Measurements from ENCODE around the gene MREG.

MREG gene

DNA sequence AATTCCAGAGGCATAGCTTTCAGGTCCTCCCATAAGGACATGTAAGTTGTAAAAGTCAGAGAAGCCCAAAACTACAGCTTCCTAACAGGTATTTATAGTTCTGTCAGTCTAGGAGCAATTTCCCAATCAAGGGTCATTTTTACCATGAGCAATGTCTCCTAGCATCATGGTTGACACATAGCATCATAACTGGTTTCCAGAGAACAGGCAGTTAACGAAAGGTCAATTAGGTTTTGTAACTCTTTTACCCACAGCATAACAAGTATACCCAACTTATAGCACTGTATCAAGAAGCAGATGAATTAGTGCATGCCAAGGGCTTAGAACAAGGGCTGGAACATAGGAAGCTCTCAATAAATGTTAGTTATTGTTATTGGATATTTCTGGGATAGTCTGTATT, 110.1 kb downstream of the MREG start:
- DNase-seq (ENCODE audit: low read depth): no peak
- TF ChIP-seq, protein P1, sequence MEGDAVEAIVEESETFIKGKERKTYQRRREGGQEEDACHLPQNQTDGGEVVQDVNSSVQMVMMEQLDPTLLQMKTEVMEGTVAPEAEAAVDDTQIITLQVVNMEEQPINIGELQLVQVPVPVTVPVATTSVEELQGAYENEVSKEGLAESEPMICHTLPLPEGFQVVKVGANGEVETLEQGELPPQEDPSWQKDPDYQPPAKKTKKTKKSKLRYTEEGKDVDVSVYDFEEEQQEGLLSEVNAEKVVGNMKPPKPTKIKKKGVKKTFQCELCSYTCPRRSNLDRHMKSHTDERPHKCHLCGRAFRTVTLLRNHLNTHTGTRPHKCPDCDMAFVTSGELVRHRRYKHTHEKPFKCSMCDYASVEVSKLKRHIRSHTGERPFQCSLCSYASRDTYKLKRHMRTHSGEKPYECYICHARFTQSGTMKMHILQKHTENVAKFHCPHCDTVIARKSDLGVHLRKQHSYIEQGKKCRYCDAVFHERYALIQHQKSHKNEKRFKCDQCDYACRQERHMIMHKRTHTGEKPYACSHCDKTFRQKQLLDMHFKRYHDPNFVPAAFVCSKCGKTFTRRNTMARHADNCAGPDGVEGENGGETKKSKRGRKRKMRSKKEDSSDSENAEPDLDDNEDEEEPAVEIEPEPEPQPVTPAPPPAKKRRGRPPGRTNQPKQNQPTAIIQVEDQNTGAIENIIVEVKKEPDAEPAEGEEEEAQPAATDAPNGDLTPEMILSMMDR (conservative IDR thresholded peaks at IDR 0.05; ENCODE audit: low read length): no peak

DNA sequence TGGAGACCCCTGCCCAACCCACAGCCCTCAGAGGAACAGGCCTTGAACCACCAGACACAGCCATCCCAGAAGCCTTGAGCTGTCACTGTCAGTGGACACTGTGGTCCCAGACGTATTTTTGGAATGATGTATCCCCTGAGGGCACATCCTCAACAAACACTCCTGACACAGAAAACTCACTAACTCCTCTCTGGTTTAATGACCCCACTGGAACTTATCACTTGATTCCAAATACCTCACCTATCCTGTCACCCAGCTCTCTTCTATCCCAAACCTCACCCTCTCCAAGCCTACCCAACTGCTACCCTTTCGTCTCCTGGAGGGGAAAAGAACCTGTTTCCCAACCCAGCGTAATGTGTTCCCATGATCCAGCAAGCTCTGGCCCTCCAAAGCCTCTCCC, 111.6 kb downstream of the MREG start:
- TF ChIP-seq, protein P1 (conservative IDR thresholded peaks at IDR 0.05; ENCODE audit: low read length): no peak
- no peak overlapping the region for H3K4me3 ChIP-seq (ENCODE audit: low read length)

More for the DNA sequence above, 110.1 kb downstream of the MREG start:
- no peak overlapping the region for H3K4me3 ChIP-seq (ENCODE audit: low read length)

DNA sequence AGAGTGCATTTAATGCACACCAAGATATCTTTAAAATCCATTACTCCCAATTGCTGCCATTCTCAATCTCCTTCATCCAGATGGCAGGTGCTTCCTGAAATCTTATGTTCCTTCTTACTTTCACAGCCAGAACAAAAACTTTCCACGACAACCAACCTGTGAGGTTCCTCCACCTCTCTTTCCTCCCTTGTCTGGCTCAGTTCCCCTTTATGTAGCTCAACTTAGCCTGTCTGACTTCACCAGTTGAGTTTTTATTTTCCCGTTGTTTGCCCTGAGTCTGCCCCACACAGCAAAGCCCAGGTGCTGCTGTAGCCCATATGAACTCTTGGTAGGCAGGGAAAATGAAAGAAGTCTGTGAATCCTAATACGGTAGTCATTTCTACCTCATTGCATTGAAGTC, 112.5 kb downstream of the MREG start:
- no peak overlapping the region for H3K4me3 ChIP-seq (ENCODE audit: low read length)
- no peak for DNase-seq (ENCODE audit: low read depth)
- TF ChIP-seq, protein P1 (conservative IDR thresholded peaks at IDR 0.05; ENCODE audit: low read length): no peak

More for the DNA sequence above, 111.6 kb downstream of the MREG start:
- DNase-seq (ENCODE audit: low read depth): no peak

DNA sequence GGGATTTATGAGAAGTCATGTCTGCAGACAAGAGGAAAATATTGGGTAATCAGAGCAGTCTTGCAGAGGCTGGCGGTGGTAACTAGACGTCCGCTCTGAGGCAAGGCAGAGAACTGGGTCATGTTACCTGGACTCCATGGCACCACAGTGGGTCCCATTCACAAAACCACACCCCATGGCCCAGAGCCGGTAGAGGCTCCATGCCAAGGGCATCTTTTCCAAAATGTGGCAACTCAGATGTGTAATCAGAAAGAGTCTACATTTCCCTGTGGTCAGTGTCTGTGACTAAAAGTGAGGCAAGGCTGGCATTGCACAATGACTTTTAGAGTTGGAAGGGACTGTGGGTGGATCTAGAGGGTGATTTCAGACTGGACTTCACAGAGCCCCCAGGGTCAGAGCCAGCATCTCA, 113.1 kb downstream of the MREG start:
- DNase-seq (ENCODE audit: low read depth): peak; percentile 90
- TF ChIP-seq, protein P1 (conservative IDR thresholded peaks at IDR 0.05; ENCODE audit: low read length): no peak
- no peak overlapping the region for H3K4me3 ChIP-seq (ENCODE audit: low read length)

DNA sequence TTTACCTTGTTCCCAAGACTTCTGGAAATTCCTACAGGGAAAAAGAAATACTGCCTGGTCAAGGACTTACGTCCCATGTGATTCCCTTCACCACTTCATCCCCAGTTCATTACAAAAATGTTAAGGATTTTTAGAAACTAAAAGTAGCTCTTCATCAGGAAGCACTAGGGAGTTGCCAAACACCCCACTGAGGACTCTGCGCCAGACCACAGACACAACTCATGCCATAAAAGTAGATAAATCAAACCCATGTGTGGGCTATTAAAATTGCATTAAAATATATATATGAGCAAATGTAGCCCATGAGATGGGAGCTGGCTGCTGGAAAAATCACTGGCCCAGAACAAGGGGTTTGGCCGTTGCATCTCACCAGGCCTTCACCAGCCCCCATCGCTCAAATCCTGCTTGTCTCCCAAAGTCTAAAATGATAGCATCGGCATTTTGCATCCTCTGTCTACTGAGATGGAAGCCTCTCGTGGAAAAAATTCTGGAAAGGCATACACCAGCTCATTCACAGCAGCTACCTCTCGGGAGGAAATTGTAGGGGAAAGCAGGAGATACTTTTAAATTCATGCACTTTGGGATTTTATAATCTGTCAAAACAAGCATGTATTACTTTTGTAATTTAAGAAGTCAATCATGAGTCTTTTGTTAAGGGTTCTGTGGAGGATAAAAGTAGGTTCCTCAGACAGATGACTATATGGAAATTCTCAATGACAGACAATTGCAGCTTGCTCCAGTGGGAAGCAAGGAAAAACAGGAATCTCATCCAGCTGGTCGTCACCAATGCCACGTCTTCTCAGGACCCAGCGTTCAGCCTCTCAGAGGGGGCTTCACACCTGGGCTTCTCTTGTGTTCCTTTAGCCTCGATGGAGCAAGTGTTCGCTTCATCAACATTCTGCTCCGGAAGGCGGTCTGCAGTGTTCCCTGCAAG, 113.9 kb downstream of the MREG start:
- peak; percentile 97 for DNase-seq (ENCODE audit: low read depth)
- H3K4me3 ChIP-seq (ENCODE audit: low read length): no peak overlapping the region
- TF ChIP-seq, protein P1 (conservative IDR thresholded peaks at IDR 0.05; ENCODE audit: low read length): no peak

DNA sequence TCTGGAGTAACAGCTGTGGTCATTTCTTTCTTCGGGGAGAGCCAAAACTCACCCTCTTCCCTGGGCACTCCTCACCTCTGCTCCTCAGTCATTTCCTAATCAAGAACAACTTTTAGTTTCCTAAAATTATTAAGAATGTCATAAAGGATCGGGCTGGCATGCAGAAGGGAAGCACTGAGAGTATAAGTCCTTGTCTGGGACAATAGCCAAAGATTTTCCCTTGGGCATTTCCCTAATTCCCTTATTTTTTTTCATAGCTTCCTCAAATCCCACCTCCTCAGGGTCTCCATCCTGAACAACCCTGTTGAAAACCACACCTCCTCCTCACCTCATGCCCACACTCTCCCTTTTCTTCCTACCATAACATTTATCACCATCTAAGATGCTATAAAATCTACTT, 115.0 kb downstream of the MREG start:
- no peak for DNase-seq (ENCODE audit: low read depth)
- H3K4me3 ChIP-seq (ENCODE audit: low read length): no peak overlapping the region

More for the DNA sequence above, 115.0 kb downstream of the MREG start:
- TF ChIP-seq, protein P1 (conservative IDR thresholded peaks at IDR 0.05; ENCODE audit: low read length): no peak

All from AG10803 (cell line).